ENCODE measurements around the gene MAS1L.
"Not testable (repeated sequence)": the region's sequence is repeated elsewhere in the genome, so short reads cannot be mapped to it uniquely, and the experiment has no call there.

DNA sequence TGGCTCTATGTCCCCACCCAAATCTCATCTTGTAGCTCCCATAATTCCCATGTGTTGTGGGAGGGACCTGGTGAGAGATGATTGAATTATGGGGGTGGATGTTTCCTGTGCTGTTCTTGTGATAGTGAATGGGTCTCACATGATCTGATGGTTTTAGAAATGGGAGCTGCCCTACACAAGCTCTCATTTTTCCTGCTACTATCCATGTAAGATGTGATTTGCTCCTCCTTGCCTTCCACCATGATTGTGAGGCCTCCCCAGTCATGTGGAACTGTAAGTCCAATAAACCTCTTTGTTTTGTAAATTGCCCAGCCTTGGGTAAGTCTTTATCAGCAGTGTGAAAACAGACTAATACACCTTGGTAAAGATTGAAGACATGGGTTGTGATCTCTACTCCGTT, 43.7 kb downstream of the MAS1L start:
- TF ChIP-seq GATA3 (IDR thresholded peaks at IDR 0.05; ENCODE audit: borderline replicate concordance); CBX8 (IDR thresholded peaks at IDR 0.05); EP300 (IDR thresholded peaks at IDR 0.05); BHLHE40 (IDR thresholded peaks at IDR 0.05; ENCODE audit: low read depth, low read length); CEBPB (IDR thresholded peaks at IDR 0.05); SMC3 (IDR thresholded peaks at IDR 0.05); ZFP36 (IDR thresholded peaks at IDR 0.05; ENCODE audit: borderline replicate concordance, partially characterized antibody); RFX5 (IDR thresholded peaks at IDR 0.05); TP53 (CRISPR knock-in tag; IDR thresholded peaks at IDR 0.05); SREBF2 (IDR thresholded peaks at IDR 0.05); RCOR1 (IDR thresholded peaks at IDR 0.05; ENCODE audit: low read depth, low read length): not testable (repeated sequence)
- TF ChIP-seq, protein P1, sequence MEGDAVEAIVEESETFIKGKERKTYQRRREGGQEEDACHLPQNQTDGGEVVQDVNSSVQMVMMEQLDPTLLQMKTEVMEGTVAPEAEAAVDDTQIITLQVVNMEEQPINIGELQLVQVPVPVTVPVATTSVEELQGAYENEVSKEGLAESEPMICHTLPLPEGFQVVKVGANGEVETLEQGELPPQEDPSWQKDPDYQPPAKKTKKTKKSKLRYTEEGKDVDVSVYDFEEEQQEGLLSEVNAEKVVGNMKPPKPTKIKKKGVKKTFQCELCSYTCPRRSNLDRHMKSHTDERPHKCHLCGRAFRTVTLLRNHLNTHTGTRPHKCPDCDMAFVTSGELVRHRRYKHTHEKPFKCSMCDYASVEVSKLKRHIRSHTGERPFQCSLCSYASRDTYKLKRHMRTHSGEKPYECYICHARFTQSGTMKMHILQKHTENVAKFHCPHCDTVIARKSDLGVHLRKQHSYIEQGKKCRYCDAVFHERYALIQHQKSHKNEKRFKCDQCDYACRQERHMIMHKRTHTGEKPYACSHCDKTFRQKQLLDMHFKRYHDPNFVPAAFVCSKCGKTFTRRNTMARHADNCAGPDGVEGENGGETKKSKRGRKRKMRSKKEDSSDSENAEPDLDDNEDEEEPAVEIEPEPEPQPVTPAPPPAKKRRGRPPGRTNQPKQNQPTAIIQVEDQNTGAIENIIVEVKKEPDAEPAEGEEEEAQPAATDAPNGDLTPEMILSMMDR (IDR thresholded peaks at IDR 0.05): not testable (repeated sequence)
- TF ChIP-seq, protein P2, sequence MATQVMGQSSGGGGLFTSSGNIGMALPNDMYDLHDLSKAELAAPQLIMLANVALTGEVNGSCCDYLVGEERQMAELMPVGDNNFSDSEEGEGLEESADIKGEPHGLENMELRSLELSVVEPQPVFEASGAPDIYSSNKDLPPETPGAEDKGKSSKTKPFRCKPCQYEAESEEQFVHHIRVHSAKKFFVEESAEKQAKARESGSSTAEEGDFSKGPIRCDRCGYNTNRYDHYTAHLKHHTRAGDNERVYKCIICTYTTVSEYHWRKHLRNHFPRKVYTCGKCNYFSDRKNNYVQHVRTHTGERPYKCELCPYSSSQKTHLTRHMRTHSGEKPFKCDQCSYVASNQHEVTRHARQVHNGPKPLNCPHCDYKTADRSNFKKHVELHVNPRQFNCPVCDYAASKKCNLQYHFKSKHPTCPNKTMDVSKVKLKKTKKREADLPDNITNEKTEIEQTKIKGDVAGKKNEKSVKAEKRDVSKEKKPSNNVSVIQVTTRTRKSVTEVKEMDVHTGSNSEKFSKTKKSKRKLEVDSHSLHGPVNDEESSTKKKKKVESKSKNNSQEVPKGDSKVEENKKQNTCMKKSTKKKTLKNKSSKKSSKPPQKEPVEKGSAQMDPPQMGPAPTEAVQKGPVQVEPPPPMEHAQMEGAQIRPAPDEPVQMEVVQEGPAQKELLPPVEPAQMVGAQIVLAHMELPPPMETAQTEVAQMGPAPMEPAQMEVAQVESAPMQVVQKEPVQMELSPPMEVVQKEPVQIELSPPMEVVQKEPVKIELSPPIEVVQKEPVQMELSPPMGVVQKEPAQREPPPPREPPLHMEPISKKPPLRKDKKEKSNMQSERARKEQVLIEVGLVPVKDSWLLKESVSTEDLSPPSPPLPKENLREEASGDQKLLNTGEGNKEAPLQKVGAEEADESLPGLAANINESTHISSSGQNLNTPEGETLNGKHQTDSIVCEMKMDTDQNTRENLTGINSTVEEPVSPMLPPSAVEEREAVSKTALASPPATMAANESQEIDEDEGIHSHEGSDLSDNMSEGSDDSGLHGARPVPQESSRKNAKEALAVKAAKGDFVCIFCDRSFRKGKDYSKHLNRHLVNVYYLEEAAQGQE (IDR thresholded peaks at IDR 0.05): not testable (repeated sequence)

Data from A549 (cell line).